Measurements from ENCODE around the gene SLCO3A1.

Gene SLCO3A1

DNA sequence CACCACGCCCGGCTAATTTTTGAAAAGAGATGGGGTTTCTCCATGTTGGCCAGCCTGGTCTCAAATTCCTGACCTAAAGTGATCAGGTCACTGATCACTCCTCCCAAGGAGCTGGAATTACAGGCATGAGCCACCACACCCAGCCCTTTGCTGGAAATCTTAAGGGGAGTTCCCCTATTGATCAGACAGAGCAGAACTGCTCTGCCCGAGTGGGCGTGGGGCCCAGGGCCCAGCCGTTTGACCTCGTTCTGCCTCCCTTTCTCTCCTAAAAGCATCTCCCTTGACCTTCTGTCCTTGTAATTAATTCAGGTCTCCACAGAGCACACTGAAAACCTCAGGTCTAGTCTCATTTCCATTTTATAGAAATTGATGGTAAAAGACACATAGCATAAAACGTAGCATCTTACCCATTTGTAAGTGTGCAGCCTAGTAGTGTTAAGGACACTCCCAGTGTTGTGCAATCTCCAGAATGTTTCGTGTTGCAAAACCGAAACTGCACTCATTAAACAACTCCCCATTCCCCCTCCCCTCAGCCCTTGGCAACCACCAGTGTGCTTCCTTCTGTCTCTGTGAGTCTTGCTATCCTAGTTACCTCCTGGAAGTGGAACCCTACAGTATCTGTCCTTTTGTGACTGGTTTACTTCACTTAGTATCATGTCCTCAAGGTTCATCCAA lies 89.3 kb downstream of the SLCO3A1 start:
- TF ChIP-seq, protein P1, sequence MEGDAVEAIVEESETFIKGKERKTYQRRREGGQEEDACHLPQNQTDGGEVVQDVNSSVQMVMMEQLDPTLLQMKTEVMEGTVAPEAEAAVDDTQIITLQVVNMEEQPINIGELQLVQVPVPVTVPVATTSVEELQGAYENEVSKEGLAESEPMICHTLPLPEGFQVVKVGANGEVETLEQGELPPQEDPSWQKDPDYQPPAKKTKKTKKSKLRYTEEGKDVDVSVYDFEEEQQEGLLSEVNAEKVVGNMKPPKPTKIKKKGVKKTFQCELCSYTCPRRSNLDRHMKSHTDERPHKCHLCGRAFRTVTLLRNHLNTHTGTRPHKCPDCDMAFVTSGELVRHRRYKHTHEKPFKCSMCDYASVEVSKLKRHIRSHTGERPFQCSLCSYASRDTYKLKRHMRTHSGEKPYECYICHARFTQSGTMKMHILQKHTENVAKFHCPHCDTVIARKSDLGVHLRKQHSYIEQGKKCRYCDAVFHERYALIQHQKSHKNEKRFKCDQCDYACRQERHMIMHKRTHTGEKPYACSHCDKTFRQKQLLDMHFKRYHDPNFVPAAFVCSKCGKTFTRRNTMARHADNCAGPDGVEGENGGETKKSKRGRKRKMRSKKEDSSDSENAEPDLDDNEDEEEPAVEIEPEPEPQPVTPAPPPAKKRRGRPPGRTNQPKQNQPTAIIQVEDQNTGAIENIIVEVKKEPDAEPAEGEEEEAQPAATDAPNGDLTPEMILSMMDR (IDR thresholded peaks at IDR 0.05; ENCODE audit: low read depth, low read length), result no peak
- no peak overlapping the region for H3K4me3 ChIP-seq (ENCODE audit: low read depth, low read length)

DNA sequence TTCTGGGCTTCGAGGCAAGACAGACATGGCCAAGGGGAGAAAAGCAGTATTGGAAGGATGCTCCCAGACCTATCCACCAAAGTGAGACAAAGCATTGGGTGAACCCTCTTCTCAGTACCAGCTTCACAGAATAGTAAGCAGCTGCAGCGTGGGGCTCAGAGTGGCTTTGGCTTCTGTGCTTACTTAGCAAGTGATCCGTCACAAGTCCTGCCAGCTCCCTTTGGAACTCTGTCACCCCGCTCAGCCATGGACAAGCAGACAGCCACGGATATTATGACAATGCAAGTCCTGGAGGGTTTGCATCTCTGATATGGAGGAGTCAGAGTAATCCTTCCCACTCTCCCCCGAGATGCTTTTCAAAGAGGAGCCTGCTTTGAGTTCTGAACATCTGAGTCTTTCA lies 90.8 kb downstream of the SLCO3A1 start:
- H3K4me3 ChIP-seq (ENCODE audit: low read depth, low read length), result no peak overlapping the region
- TF ChIP-seq, protein P1 (IDR thresholded peaks at IDR 0.05; ENCODE audit: low read depth, low read length), result no peak

GRCh38 chr15:91945385-91945784 lies 91.9 kb downstream of the SLCO3A1 start:
- H3K4me3 ChIP-seq (ENCODE audit: low read depth, low read length), result no peak overlapping the region
- TF ChIP-seq, protein P1 (IDR thresholded peaks at IDR 0.05; ENCODE audit: low read depth, low read length), result no peak

- no peak overlapping the region for H3K4me3 ChIP-seq (ENCODE audit: low read depth, low read length)
- TF ChIP-seq, protein P1 (IDR thresholded peaks at IDR 0.05; ENCODE audit: low read depth, low read length), result no peak
Observed at GRCh38 chr15:91946075-91946474, 92.6 kb downstream of the SLCO3A1 start.

- TF ChIP-seq, protein P1 (IDR thresholded peaks at IDR 0.05; ENCODE audit: low read depth, low read length), result no peak
- no peak overlapping the region for H3K4me3 ChIP-seq (ENCODE audit: low read depth, low read length)
Observed at GRCh38 chr15:91946581-91947292, 93.2 kb downstream of the SLCO3A1 start.

DNA sequence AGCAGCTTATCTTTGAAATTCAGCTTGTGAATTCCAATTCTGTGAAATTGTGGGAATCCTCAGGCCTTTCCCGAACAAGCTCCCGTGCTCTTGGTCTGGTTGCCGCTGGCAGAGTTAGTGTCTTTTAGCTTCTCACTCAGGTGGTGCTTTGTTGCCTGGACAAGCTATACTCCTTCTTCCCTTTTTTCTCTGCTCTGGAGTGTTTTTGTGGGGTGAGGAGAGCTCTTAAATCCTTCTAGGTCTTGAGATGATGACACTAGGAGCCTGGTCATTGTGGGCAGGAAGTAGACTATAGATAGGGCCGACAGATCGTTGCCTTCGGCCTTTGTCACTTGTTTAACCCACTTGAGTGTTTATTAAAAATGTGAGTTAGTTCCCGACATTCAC lies 93.8 kb downstream of the SLCO3A1 start:
- TF ChIP-seq, protein P1 (IDR thresholded peaks at IDR 0.05; ENCODE audit: low read depth, low read length), result no peak
- no peak overlapping the region for H3K4me3 ChIP-seq (ENCODE audit: low read depth, low read length)
